AG04450 (cell line): ENCODE data around the gene SCYL1. TPM values are rescaled to one million over a fixed set of nuclear protein-coding genes. Genes with fewer than 3 reads are reported as not detected.

Source experiments
- CTCF ChIA-PET: fragments of 300-600, 350-600 bp; formaldehyde crosslinking; extraction: SDS; loops from one replicate; lab custom pipeline; 2022; ENCODE audit warnings: antibody characterized with exemption, inconsistent platforms; lab: Charles Lee
- POLR2A ChIA-PET: fragments of 350-600 bp; formaldehyde crosslinking; extraction: SDS; loops from one replicate; lab custom pipeline; 2021; ENCODE audit warnings: antibody characterized with exemption, inconsistent platforms; lab: Yijun Ruan, JAX
- DNase-seq: peaks from one replicate; pipeline ENCODE4 v3.0.0-alpha.2; 2011; ENCODE audit warnings: low read depth, low spot score
- H3K27ac ChIP-seq: one replicate; pipeline ENCODE4 v1.5.1; 2012; ENCODE audit warnings: low read depth, low read length, control low read depth
- H3K27me3 ChIP-seq: one replicate; pipeline ENCODE4 v1.6.0; 2012; ENCODE audit warnings: low read length; ENCODE audit not compliant: control insufficient read depth, insufficient read depth
- H3K4me3 ChIP-seq: 2 replicates; pipeline ENCODE4 v1.5.1; 2011; ENCODE audit warnings: mild to moderate bottlenecking, low read depth, low read length, control low read depth
- H3K9me3 ChIP-seq: 2 replicates; pipeline ENCODE4 v1.5.1; 2012; ENCODE audit warnings: low read length; ENCODE audit not compliant: control insufficient read depth, insufficient read depth
- polyA plus RNA-seq: library from polyadenylated mRNA; depleted of rRNA; stranded (reverse); fragments of >200 nt; gene quantifications from 2 replicates; pipeline ENCODE4 v1.2.3, GENCODE V29; 2011
- TF ChIP-seq, protein P1 (sequence below): IDR thresholded peaks from 2 replicates; pipeline ENCODE4 v1.5.1; 2011; ENCODE audit warnings: low read depth, low read length, control low read depth, inconsistent platforms

SCYL1 gene
- polyA plus RNA-seq, 1 experiment, result 60.9 TPM

GRCh38 chr11:65498727-65498976, 26.2 kb upstream of the SCYL1 start:
- ChIA-PET POLR2A (interaction anchor here (0.6 to 21.9 kb wide), 21 partner anchors 9 to 629 kb away, joined by 3 to 999 read pairs (median 8); partner anchors contain the start of genes FRMD8, NEAT1, PCNX3 and POLA2), CTCF (interaction anchor here (0.7 to 4.5 kb wide), 7 partner anchors 10 to 223 kb away, joined by 3 to 18 read pairs (median 6); no protein-coding TSS in a partner anchor)
- DNase-seq, result no peak
- Histone ChIP-seq H3K4me3 (peak overlapping the region; percentile 97), H3K27ac (peak overlapping the region; percentile 98), H3K9me3 (no peaks in the 10 kb centered on the region; the same call in 1 of the 2 replicates), H3K27me3 (no peaks in the 10 kb centered on the region)
- TF ChIP-seq, protein P1, sequence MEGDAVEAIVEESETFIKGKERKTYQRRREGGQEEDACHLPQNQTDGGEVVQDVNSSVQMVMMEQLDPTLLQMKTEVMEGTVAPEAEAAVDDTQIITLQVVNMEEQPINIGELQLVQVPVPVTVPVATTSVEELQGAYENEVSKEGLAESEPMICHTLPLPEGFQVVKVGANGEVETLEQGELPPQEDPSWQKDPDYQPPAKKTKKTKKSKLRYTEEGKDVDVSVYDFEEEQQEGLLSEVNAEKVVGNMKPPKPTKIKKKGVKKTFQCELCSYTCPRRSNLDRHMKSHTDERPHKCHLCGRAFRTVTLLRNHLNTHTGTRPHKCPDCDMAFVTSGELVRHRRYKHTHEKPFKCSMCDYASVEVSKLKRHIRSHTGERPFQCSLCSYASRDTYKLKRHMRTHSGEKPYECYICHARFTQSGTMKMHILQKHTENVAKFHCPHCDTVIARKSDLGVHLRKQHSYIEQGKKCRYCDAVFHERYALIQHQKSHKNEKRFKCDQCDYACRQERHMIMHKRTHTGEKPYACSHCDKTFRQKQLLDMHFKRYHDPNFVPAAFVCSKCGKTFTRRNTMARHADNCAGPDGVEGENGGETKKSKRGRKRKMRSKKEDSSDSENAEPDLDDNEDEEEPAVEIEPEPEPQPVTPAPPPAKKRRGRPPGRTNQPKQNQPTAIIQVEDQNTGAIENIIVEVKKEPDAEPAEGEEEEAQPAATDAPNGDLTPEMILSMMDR, result no peak

GRCh38 chr11:65498977-65499712, 25.7 kb upstream of the SCYL1 start, which contains the start of gene MALAT1:
MALAT1 (plus strand) TSS chr11:65499045.
- Histone ChIP-seq H3K9me3 (no peaks in the 10 kb centered on the region; the same call in 1 of the 2 replicates), H3K4me3 (peak within 1 kb of the TSS; percentile 97), H3K27me3 (no peaks in the 10 kb centered on the region), H3K27ac (peak within 1 kb of the TSS; percentile 98)
- POLR2A ChIA-PET, result interaction anchor here (0.6 to 21.9 kb wide), 23 partner anchors 8 to 630 kb away, joined by 3 to 999 read pairs (median 8); partner anchors contain the start of genes DPF2, FRMD8, NEAT1 and PCNX3
- TF ChIP-seq, protein P1, result no peak
- DNase-seq, result peak; percentile 95
- CTCF ChIA-PET, result interaction anchor here (0.7 to 4.5 kb wide), 8 partner anchors 10 to 224 kb away, joined by 3 to 18 read pairs (median 5); no protein-coding TSS in a partner anchor

DNA sequence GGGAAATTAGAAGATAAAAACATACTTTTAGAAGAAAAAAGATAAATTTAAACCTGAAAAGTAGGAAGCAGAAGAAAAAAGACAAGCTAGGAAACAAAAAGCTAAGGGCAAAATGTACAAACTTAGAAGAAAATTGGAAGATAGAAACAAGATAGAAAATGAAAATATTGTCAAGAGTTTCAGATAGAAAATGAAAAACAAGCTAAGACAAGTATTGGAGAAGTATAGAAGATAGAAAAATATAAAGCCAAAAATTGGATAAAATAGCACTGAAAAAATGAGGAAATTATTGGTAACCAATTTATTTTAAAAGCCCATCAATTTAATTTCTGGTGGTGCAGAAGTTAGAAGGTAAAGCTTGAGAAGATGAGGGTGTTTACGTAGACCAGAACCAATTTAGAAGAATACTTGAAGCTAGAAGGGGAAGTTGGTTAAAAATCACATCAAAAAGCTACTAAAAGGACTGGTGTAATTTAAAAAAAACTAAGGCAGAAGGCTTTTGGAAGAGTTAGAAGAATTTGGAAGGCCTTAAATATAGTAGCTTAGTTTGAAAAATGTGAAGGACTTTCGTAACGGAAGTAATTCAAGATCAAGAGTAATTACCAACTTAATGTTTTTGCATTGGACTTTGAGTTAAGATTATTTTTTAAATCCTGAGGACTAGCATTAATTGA, 25.0 kb upstream of the SCYL1 start:
- Histone ChIP-seq H3K27me3 (no peaks in the 10 kb centered on the region), H3K9me3 (no peaks in the 10 kb centered on the region; the same call in 1 of the 2 replicates), H3K27ac (peak overlapping the region; percentile 97), H3K4me3 (peak overlapping the region; percentile 97)
- TF ChIP-seq, protein P1, result no peak
- CTCF ChIA-PET, result interaction anchor here (1.0 to 4.5 kb wide), 5 partner anchors 11 to 118 kb away, joined by 3 to 18 read pairs (median 6); no protein-coding TSS in a partner anchor
- POLR2A ChIA-PET, result interaction anchor here (0.8 to 21.9 kb wide), 15 partner anchors 8 to 166 kb away, joined by 3 to 999 read pairs (median 12); partner anchors contain the start of genes DPF2, FRMD8, NEAT1 and SLC25A45
- DNase-seq, result no peak

DNA sequence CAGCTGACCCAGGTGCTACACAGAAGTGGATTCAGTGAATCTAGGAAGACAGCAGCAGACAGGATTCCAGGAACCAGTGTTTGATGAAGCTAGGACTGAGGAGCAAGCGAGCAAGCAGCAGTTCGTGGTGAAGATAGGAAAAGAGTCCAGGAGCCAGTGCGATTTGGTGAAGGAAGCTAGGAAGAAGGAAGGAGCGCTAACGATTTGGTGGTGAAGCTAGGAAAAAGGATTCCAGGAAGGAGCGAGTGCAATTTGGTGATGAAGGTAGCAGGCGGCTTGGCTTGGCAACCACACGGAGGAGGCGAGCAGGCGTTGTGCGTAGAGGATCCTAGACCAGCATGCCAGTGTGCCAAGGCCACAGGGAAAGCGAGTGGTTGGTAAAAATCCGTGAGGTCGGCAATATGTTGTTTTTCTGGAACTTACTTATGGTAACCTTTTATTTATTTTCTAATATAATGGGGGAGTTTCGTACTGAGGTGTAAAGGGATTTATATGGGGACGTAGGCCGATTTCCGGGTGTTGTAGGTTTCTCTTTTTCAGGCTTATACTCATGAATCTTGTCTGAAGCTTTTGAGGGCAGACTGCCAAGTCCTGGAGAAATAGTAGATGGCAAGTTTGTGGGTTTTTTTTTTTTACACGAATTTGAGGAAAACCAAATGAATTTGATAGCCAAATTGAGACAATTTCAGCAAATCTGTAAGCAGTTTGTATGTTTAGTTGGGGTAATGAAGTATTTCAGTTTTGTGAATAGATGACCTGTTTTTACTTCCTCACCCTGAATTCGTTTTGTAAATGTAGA, 24.3 kb upstream of the SCYL1 start:
- Histone ChIP-seq H3K4me3 (peak overlapping the region; percentile 97), H3K27me3 (no peaks in the 10 kb centered on the region), H3K27ac (peak overlapping the region; percentile 97), H3K9me3 (no peaks in the 10 kb centered on the region; the same call in 1 of the 2 replicates)
- CTCF ChIA-PET, result interaction anchor here (1.9 to 4.5 kb wide), 3 partner anchors 21 to 119 kb away, joined by 4 to 18 read pairs (median 12); no protein-coding TSS in a partner anchor
- TF ChIP-seq, protein P1, result no peak
- POLR2A ChIA-PET, result interaction anchor here (0.8 to 21.9 kb wide), 14 partner anchors 7 to 167 kb away, joined by 3 to 999 read pairs (median 15); partner anchors contain the start of genes DPF2, FRMD8, NEAT1 and SLC25A45
- no peak for DNase-seq
